Measurements from ENCODE around the gene LGALS4.
A peak's percentile ranks its signal among the peaks of the same experiment; 100 is the strongest.
"Not testable (repeated sequence)": the region's sequence is repeated elsewhere in the genome, so short reads cannot be mapped to it uniquely, and the experiment has no call there.

LGALS4 gene

DNA sequence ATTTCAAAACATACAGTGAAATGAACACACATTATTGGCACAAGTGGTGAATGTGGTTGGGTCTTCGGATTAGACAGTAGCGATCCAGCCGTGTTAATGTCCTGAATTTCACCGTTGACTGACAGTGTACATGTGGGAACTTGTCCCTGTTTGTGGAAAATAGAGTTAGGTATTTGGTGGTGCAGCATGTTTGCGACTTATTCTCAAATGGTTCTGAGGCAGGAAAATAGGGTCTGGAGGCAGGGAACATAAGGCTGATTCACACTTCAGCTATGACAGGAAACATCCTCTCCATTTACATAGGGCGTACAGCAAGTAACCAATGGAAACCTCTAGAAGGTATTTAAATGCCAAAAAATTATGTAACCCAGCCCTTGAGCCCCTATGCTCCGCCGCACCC lies 19.6 kb downstream of the LGALS4 start:
- DNase-seq, result no peak

DNA sequence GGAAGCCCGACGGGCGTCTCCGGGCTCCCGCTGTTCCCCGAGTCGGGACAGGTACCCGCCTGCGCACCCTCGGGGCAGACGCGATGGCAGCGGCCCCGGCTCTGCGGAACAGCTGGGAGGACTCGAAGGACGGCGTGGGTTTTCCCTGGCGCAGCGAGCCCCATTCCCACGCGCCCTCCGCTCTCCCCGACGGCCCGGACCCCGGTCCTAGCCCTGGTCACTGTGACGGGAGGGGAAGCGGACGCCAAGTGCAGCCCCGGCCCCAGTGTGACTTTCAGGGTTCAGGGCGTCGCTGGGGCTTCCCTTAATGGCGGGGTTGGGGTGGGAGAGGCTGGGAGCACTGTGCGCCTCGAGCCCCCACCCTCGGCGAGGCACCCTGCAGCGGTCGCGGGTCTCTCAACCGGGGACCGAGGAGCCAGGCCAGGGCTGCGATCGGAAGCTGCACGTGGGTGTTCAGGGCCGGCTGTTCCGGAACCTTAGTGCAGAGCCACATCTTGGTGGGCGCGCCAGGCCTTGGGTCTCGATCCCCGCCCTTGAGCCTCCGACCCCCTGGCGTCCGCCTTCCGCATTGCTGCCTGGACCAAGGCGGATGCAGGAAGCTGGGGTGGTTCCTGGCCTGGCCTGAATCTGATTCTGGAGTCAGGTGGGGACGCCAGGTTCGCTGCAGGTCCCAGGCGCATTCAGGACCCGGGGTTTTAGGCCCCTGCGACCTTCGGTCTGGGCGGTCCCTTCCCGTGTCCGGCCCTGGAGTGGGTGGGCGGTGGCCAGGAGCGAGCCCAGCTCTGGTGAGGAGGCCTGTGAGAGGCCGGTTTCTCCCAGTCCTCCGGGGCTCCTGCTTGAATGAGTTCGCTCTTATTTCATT lies 20.3 kb downstream of the LGALS4 start:
- DNase-seq, result peak; percentile 46

GRCh38 chr19:38791451-38792064 lies 21.2 kb downstream of the LGALS4 start:
- DNase-seq, result not testable (repeated sequence)

DNA sequence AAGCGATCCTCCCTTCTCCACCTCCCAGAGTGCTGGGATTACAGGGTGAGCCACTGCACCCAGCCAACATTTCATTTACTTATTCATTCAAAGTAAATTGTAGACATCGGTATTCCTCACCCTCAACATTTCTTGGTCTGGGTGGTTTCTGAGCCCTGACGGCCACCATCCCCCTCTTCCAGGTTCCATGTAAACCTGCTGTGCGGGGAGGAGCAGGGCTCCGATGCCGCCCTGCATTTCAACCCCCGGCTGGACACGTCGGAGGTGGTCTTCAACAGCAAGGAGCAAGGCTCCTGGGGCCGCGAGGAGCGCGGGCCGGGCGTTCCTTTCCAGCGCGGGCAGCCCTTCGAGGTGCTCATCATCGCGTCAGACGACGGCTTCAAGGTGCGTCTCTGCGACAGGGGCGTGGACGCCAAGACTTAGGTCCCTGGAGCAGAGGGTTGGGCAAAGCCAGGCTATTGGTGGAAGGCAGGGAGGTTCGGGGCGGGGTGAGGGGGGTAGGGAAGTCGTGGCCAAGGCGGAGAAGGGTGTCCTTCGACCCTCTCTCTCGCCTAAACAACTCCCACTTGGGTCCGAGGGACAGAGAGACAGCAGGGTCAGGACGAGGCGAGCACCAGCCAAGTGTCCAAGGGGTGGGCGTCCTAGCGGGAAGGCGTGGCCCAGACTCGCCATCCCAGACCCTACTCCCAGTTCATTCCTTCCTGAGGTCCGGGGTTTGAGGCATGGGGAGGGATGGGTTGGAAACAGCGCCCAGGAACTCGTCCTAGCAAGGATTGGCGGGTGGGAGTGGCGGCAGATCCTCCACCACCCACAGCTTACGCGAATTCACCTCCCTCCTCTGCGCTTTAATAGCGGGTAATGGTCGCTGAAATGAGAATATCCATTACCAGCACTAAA lies 22.0 kb downstream of the LGALS4 start:
- DNase-seq, result not testable (repeated sequence)

- no peak for DNase-seq
Observed at GRCh38 chr19:38788478-38789243, 24.1 kb downstream of the LGALS4 start, which contains the start of gene LGALS7B. Gene LGALS7B (plus strand): TSS chr19:38789200. CDS start chr19:38789227, 27 bp downstream.

DNA sequence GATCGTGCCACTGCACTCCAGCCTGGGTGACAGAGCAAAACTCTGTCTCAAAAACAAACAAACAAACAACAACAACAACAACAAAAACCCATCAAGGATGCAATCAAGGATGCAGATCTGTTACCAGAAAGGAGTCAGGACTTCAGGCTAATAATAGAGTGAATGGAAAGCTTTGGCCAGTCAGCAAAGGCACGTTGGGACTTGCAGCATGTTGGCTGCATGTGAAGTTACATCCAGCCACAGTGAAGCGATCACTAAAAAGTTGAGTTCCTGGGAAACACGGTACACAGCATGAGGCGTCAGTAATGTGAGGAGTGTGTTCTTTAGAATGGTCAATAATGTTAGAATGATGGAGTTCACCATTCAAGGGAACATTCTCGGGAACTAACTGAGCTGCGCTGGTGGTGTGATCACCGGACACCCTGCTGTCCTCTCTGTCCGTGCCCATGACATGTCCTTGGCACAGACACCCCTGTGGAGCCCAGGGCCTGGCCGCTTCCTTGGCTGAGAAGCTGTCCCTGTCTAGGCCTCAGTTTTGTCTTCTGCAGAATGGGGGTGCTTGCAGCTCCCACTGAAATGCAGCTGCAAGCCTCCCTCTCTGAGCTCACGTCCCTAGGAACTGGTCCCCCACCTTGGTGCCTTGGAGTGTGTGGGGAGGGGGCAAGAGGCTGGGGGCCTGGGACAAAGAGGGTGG lies 26.0 kb downstream of the LGALS4 start:
- DNase-seq, result no peak

- DNase-seq, result not testable (repeated sequence)
Observed at GRCh38 chr19:38786061-38786460, 26.7 kb downstream of the LGALS4 start.

GRCh38 chr19:38785187-38785699 lies 27.5 kb downstream of the LGALS4 start:
- no peak for DNase-seq

DNA sequence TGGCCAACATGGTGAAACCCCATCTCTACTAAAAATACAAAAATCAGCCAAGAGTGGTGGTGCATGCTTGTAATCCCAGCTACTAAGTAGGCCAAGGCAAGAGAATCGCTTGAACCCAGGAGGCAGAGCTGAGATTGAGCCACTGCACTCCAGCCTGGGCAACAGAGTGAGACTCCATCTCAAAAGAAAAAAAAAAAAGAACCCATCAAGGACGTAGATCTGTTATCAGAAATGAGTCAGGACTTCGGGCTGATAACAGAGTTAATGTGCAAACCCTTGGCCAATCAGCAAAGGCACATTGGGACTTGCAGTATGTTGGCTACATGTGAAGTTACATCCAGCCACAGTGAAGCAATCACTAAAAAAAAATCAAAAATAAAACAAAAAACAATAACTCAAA lies 28.5 kb downstream of the LGALS4 start:
- no peak for DNase-seq

GRCh38 chr19:38782212-38782611 lies 30.5 kb downstream of the LGALS4 start:
- DNase-seq, result not testable (repeated sequence)

- no peak for DNase-seq
Observed at GRCh38 chr19:38781058-38781457, 31.7 kb downstream of the LGALS4 start.

DNA sequence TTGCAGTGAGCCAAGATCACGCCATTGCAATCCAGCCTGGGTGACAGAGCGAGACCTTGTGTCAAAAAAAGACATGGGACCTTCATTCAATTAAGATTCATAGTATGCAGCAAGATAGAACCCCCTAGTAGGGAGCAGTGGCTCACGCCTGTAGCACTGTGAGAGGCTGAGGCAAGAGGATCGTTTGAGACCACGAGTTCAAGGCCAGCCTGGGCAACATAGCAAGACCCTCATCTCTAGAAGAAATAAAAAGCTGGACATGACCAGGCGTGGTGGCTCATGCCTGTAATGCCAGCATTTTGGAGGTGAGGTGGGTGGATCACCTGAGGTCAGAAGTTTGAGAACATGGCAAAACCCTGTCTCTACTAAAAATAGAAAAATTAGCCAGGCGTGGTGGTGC lies 32.3 kb downstream of the LGALS4 start:
- no peak for DNase-seq

DNA sequence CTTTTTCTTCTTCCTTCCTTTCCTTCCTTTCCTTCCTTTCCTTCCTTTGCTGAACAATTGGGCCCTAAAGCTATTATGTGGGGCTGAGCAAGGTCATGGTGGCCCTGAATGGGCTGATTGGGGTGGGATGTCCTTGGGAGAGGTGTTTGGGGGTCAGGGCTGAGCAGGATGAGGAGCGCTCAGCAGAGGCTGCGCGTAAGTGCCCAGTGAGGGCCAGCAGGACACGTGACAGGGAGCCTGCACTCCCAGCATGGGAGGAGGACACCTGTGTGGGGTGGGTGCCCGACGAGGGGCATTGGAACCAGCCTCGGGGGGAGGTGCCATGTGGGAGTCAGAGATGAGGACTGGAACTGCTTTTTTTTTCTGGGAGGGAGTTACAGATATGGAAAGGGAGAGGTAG lies 34.0 kb downstream of the LGALS4 start:
- no peak for DNase-seq

DNA sequence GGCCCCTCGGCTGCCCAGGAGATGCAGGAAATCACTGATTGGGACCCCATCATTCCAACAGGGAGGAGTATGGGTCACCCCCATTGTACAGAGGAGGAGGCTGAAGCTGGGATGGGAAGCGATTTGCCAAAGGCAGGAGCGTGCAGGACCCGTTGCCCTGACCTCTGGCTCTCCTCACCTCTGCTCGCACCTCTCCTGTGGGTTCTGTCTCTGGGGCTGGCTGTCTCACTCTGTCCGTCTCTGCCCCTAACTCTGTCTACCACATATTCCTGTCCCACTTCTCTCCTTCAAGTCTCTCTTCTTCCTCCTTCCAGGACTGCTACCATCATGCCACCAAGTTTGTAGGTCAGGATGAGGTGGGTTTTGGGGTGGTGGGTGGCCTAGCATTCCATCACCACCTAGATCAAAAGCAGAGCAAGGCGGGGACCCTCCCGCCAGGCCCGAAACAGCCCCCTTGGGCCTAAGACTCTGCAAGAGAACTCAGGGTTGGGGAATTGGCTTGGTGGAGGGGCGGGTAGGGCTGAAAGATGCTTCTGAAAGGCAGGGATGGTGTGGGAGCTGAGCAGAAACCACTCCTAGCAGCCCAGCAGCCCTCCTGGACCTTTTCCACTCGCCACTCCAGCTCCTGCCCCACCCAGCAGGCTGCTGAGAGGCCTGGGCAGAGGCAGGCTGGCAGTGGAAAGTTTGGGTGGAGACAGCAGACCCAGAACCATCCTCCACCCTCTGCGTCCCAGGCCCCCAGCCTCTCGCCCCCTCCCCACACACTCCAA lies 38.4 kb downstream of the LGALS4 start:
- no peak for DNase-seq

- no peak for DNase-seq
Observed at GRCh38 chr19:38773469-38774177, 39.1 kb downstream of the LGALS4 start, which contains the start of gene LGALS7. Gene LGALS7 (minus strand): TSS chr19:38773517. CDS start chr19:38773492, 25 bp downstream.

DNA sequence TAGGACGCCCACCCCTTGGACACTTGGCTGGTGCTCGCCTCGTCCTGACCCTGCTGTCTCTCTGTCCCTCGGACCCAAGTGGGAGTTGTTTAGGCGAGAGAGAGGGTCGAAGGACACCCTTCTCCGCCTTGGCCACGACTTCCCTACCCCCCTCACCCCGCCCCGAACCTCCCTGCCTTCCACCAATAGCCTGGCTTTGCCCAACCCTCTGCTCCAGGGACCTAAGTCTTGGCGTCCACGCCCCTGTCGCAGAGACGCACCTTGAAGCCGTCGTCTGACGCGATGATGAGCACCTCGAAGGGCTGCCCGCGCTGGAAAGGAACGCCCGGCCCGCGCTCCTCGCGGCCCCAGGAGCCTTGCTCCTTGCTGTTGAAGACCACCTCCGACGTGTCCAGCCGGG lies 41.2 kb downstream of the LGALS4 start:
- DNase-seq, result not testable (repeated sequence)

DNA sequence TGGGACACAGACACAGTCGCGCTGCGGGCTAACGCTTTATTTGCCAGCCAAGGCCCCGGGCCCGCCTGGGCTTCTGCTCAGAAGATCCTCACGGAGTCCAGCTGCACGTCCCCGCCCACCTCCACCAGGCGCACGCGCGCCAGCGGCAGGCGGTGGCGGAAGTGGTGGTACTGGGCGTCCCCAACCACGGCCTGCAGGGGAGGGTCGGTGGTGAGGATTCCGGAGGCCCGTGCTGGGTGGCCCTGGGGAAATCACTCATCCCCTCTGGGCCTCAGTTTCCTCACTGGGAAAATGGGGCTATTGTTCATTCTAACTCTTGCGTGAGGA lies 41.8 kb downstream of the LGALS4 start:
- not testable (repeated sequence) for DNase-seq

DNA sequence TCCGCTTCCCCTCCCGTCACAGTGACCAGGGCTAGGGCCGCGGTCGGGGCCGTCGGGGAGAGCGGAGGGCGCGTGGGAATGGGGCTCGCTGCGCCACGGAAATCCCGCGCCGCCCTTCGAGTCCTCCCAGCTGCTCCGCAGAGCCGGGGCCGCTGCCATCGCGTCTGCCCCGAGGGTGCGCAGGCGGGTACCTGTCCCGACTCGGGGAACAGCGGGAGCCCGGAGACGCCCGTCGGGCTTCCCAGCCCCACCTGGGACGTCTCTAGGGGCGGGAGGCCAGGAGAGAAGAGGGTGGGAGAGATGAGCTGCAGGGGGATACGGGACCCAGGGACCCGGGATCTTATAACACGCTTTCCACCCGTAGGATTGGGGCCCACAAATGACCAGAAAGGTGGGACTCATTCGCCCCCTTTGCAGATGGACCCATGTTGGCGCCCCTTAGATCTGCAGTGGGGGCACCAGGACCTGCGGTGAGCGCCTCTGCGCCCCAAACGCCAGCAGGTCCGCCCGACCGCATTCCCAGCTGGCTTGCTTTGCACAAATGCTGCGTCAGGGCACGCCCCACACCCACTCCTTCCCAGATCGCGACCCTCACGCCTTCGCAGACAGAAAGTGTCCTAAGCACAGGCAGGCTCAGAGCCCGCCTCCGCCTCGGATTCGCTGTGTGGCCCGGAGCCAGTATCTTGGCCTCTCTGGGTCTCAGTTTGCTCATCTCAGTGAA lies 42.4 kb downstream of the LGALS4 start:
- DNase-seq, result not testable (repeated sequence)

GRCh38 chr19:38769635-38770211 lies 43.0 kb downstream of the LGALS4 start:
- DNase-seq, result peak; percentile 89

Measured in stimulated activated CD4-positive, alpha-beta T cell treated with anti-CD3 and anti-CD28 coated beads, Interleukin-4, amount 100 ng/mL, for 1 hour (primary cell).